Testis (tissue), 2 donors: Measurements from ENCODE around the gene GID4.

ENCODE experiments used
- POLR2A ChIP-seq: fragments of 450-650 bp; IDR thresholded peaks from one replicate; pipeline ENCODE4 v1.6.1; 2017; ENCODE audit warnings: antibody characterized with exemption, mild to moderate bottlenecking, moderate library complexity
- TF ChIP-seq, protein P1 (sequence below), 3 experiments: fragments of 450-650 bp in 2 of 3; fragments of 200-600 bp in 1 of 3; sonication (generic) in 1 of 3; IDR thresholded peaks; one replicate each; pipeline ENCODE4 v1.5.1; 2016 to 2019; ENCODE audit warnings: antibody characterized with exemption in 3 of 3, mild to moderate bottlenecking in 2 of 3, moderate library complexity in 1 of 3

DNA sequence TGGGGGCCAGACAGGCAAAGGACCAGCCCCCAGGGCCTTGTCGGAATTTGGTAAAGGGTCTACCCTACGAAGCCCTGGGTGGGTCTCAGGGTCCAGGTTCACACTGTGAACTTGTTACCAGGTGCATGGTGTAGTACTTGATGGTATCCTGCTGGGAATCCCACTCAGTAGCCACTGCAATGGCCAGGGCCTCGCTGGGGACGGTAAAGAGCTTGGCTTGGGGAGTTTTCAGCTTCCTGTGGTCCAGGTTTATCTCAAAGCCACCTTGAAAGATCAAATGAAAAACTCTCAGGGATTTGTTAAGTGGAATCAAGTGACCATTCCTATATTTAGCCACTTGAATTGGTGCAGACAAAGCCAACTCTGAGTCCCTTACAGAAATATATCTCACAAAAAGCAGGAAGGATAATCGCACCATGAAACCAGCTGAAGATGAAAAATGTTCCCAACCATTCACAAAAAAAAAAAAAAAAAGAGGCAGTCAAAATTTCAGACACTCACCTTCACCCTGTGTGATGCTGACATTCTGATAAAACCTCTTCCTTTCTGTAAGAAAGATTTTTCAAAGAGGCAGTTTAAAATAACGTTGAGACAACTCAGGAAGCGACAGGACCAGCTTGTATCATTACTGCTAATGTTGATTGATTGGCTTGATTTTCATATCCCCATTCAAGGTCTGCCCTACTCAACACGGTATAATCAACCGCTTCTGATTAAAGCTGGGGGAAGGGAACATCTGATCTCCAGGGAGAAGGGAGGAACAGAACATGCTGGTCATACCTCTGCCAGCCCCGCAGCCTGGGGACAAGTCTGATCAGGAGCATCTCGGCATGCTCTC is 10.9 kb upstream of the GID4 start:
- TF ChIP-seq, protein P1, sequence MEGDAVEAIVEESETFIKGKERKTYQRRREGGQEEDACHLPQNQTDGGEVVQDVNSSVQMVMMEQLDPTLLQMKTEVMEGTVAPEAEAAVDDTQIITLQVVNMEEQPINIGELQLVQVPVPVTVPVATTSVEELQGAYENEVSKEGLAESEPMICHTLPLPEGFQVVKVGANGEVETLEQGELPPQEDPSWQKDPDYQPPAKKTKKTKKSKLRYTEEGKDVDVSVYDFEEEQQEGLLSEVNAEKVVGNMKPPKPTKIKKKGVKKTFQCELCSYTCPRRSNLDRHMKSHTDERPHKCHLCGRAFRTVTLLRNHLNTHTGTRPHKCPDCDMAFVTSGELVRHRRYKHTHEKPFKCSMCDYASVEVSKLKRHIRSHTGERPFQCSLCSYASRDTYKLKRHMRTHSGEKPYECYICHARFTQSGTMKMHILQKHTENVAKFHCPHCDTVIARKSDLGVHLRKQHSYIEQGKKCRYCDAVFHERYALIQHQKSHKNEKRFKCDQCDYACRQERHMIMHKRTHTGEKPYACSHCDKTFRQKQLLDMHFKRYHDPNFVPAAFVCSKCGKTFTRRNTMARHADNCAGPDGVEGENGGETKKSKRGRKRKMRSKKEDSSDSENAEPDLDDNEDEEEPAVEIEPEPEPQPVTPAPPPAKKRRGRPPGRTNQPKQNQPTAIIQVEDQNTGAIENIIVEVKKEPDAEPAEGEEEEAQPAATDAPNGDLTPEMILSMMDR (IDR thresholded peaks at IDR 0.05) = no peak
- TF ChIP-seq POLR2A = no peak
